ENCODE results near the gene GCNA.

The GCNA gene, protein sequence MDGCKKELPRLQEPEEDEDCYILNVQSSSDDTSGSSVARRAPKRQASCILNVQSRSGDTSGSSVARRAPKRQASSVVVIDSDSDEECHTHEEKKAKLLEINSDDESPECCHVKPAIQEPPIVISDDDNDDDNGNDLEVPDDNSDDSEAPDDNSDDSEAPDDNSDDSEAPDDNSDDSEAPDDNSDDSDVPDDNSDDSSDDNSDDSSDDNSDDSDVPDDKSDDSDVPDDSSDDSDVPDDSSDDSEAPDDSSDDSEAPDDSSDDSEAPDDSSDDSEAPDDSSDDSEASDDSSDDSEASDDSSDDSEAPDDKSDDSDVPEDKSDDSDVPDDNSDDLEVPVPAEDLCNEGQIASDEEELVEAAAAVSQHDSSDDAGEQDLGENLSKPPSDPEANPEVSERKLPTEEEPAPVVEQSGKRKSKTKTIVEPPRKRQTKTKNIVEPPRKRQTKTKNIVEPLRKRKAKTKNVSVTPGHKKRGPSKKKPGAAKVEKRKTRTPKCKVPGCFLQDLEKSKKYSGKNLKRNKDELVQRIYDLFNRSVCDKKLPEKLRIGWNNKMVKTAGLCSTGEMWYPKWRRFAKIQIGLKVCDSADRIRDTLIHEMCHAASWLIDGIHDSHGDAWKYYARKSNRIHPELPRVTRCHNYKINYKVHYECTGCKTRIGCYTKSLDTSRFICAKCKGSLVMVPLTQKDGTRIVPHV

GRCh38 chrX:71578253-71579135 is at the start of gene GCNA:
TSS of gene GCNA (plus strand) at chrX:71578437. CDS start at chrX:71580822, 2,385 bp downstream.
- DNase-seq, result no peak

- DNase-seq, result peak; percentile 17
Measured at GRCh38 chrX:71532078-71532752, 46.0 kb upstream of the GCNA start.

DNA sequence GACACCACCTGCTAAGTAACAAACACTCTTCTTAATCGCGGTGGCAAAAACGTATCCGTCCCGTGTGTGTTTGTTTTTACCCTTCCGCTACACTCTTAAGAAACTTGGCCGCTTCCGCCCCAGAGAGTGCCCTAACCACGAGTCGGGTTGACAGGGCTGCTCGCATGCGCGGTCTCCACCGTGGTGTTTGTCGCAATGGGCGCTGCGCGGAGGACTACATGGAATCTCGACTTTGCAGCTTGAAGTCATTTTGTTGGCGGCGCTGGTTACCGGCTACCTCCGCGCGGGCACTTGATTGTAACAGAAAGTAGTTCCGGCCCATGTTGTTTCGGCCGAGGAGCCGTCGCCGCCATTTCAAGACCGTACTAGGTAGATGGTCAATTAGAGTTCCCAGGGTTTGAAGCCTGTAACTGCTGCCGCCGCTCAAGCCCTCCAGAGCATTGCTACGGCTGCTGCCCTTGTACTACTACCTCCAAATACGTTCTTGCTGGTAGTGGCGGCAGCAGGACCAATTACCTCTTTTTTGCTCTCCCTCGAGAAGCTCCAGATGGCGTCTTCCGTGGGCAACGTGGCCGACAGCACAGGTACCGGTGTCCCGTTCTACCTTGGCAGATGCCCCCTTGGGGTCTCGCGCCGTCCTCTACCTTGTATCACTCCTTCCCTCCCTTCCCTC is 45.3 kb upstream of the GCNA start, which contains the start of gene OGT:
OGT (plus strand) TSS at position 352 of the 673 bp plus-strand sequence; CDS start at position 548, 196 bp downstream.
- DNase-seq, result peak; percentile 88

GRCh38 chrX:71533516-71533850 is 44.8 kb upstream of the GCNA start:
- no peak for DNase-seq

- DNase-seq, result no peak
Measured at GRCh38 chrX:71533851-71534561, 44.2 kb upstream of the GCNA start.

DNA sequence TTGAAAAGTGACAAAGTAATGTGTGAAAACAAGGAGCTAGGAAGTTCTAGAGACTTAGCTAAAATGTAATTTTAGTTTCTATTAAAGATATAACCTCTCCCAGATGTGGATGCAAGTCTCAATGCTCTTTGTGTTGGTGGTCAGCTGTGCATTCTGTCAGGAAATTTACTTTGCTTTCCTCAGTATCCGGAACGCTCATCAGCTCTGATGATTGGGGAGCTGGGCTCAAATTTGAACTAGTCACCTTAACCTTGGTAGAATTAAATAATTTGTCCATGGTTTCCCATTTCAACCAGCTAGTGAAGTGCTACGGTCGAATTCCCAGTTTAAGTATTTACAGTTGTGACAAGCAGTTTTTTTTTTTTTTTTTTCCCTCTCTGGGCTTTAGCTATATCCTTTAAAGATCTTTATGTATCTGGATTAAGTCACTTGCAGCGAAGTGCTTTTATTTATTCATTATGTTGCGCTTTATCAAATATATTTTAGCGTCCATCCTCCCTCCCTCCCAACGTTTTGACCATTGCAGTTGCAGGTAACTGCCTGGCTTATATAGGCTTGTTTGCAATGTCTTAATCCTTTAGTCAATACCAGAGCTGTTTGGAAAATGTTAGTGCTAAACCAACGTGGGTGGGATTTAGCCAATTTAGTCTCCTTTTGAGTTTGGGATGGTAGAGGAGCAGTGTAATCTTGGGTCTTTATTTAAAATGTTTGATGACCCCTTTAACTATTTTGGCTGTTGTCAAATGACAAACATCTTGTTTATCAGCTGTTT is 43.3 kb upstream of the GCNA start:
- no peak for DNase-seq

DNA sequence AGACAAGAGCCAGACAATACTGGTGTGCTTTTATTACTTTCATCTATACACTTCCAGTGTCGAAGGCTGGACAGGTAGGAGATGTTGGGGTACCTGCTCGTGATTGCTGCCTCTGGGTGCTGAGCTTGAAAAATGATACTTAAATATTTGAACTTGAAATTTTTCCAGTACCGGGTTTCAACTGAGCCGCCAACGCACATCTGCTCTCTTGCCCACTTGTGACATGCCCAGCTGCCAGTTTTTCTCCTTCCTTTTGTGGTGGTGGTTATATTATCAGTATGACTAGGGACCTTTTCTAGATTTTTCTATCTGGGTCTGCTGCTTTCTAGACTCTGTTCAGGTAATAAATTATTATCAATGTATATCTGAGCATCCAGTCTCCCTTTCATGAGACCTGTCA is 42.0 kb upstream of the GCNA start:
- DNase-seq, result no peak

DNA sequence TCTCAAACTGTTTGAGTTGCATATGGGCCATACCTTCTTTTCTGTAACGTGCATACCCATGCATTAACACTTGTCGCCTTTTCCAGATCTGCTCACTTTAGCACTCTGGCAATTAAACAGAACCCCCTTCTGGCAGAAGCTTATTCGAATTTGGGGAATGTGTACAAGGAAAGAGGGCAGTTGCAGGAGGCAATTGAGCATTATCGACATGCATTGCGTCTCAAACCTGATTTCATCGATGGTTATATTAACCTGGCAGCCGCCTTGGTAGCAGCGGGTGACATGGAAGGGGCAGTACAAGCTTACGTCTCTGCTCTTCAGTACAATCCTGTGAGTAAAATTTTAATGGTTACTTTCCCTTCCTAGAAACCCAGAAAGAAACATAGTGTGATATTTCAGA is 40.5 kb upstream of the GCNA start:
- no peak for DNase-seq

- DNase-seq, result no peak
Measured at GRCh38 chrX:71540801-71541200, 37.4 kb upstream of the GCNA start.

DNA sequence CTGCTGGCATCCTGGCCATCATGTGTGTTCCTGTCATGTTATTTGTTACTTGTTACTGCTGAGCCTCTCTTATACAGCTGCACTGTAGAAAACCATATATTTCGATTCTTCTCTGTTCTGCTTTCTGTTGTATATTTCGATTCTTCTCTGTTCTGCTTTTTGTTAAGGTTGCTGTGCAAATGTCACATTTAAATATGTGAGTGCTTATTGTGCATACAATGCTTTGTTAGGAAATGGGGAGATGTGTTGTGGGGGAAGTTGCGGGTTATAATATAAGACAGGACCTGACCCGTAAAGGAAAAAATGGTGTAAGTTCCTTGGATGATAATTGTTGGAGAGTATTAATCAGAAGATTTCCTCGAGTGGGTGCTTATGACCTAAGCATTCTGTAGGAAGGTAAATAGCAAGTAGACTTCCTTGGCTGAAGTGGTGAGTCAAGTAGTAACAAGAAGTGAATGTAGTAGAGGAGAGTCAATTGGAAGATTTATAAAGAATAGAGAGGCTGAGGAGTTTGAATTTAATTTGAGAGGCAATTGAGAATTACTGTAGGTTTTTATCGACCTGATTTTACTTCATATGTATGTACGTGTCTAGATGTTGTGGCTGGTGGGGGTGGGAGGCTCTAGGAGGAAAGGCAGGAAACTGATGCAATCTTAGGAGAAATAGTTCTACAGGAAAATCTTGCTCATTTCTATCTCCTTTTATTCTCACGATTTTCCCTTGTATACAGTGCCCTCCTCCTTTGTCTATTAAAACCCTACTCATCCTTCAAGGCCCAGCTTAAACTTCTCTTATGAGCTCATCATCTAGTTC is 36.8 kb upstream of the GCNA start:
- DNase-seq, result no peak

GRCh38 chrX:71542411-71542810 is 35.8 kb upstream of the GCNA start:
- DNase-seq, result no peak

- no peak for DNase-seq
Measured at GRCh38 chrX:71542825-71543224, 35.4 kb upstream of the GCNA start.

- DNase-seq, result no peak
Measured at GRCh38 chrX:71543316-71543715, 34.9 kb upstream of the GCNA start.

DNA sequence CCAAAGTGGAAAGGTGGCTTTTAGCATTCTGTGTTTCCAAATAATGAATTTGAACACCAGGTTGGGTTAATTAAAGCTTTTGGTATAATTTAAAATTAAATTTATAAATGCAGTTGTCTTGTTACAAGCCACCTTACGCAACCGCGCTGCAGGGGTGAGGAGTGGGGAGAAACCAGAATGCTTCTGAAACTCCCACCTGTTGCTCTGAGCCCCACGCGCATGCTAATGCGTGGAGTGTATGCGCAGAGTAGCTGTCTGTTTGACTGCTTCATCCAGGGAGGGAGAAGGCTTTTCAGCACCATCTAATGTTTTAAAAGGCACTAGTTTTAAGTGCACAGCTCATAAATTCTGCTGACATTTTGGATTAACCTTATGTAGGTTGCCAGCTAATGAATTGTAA is 32.9 kb upstream of the GCNA start:
- no peak for DNase-seq

GRCh38 chrX:71546879-71547278 is 31.4 kb upstream of the GCNA start:
- no peak for DNase-seq

GRCh38 chrX:71547339-71547738 is 30.9 kb upstream of the GCNA start:
- DNase-seq, result no peak

DNA sequence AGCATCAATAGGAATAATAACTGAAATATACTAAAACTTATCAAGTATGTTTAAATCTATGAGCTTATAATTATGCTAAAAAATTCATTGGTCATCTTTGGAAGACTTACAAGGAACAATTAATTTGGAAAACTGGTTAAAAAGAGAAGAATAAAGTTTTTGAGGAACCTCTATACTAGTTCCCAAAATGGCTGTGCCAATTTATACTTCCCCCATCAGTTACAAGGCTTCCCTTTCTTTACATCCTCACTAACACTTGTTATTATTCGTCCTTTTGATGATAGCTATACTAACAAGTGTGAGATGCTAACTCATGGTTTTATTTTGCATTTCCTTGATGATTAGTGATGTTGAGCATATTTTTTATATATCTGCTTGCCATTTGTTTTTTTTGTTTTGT is 28.3 kb upstream of the GCNA start:
- DNase-seq, result no peak

- DNase-seq, result no peak
Measured at GRCh38 chrX:71550578-71550977, 27.7 kb upstream of the GCNA start.

DNA sequence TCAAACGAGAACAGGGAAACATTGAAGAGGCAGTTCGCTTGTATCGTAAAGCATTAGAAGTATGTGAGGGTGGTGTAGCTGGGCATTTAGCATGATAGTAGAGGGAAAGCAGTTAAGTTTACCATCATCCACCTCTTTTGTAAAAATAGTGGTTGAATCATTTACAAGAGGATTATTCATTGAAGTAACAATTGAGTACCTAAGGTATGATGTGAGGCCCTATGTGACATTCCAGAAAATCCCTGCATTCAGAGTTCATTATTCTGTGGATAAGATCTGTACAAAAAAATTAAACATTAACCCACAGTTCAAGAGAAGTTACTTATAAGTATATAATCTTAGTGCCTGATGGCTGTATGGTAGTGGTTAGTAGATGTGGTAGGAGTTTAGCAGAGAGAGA is 22.2 kb upstream of the GCNA start:
- DNase-seq, result no peak

DNA sequence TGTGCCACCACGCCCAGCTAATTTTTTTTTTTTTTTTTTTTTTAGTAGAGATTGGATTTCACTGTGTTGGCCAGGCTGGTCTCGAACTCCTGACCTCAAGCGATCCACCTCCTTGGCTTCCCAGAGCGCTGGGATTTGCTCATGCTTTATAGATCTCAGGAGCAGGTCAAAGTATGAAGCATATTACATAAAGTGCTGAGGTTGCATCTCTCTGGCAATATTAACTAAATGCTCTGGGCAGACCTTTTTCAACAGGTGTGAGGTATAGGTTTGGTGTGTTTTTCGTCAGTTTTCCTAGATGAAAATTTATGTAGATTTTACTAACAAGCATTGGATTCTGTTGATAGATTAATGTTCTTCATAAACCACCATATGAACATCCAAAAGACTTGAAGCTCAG is 19.3 kb upstream of the GCNA start:
- DNase-seq, result no peak
